Hepatic stellate cell (primary cell): ENCODE data around the gene MAML3.
A peak's percentile ranks its signal among the peaks of the same experiment; 100 is the strongest.

ENCODE experiments used
- DNase-seq: peaks from one replicate; pipeline ENCODE4 v3.0.0; 2011; ENCODE audit warnings: low spot score

Gene MAML3

DNA sequence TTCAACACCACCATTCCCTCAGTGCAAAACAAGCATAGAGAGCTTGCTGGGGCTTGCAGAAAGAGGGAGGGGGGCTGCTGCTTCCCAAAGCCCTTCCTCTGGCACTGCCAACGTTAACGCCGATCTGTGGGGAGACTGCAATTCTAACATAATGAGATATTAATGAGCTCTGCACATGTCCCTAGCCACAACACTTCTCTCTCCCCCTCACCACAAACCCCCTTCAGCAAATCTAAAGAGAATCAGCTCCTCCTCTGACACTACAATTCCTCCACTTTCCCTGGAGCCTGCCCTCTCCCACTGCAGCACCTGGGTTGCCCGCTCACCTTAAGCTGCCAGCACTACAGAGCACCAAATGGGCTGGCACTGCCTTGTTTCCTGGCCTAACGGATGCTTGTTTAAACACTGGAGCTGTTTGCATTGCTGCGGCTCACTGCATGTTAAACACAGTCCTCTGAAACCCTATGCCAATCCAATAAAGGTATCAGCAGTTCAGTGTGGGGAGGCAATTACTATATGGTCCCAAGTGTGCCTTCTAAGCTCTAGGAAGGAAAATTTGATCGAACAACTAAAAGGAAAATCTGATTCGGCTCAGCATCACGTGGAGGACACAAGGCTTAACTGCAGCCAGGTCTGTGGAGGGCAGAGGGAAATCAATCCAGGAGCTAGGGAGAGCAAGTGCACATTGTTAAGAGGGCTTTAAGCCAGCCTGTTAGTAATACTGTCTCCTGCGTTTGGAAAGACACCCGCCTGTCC lies 232.4 kb downstream of the MAML3 start:
- DNase-seq = no peak

DNA sequence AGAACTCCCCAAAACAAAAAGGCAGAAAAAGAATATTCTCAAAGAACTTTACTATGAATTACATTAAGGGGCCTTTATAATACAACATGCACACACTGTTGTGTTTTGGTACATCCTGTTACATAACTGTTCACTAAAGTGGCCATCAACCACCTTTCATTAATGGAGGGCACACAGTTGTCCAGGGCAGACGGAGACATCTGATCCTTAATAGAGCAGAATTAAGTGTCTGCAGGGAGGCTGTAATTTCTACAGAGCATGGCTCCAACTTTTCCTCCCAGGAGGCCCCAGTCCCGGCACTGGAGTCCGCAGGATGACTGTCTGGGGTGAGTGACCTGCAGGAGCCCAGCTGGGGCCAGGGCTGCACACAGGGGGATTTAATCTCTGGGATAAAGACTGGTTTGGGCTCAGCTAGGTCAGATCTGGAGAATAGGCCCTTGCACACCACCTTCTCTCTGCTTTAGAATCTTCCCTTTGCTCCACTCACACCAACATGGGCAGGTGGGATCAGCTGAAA lies 233.4 kb downstream of the MAML3 start:
- no peak for DNase-seq

DNA sequence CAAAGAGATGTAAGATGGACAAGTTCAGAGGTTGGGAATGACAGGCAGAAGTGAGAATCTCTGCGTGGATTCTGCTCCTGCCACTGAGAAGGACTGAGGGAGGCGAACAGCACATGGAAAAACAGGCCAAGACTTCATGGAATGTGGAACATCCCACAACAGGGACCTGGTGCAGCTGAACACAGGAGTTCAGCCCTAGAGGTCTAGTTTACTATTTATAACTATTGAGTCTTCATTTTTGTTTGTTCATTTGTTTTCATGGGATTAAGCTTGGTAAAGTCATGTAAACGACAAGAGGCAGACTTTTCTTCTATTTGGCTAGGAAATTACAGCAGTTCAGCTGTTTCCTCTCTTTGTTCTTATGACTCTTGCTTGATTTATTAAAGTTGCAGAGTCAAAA lies 234.5 kb downstream of the MAML3 start:
- peak; percentile 70 for DNase-seq

DNA sequence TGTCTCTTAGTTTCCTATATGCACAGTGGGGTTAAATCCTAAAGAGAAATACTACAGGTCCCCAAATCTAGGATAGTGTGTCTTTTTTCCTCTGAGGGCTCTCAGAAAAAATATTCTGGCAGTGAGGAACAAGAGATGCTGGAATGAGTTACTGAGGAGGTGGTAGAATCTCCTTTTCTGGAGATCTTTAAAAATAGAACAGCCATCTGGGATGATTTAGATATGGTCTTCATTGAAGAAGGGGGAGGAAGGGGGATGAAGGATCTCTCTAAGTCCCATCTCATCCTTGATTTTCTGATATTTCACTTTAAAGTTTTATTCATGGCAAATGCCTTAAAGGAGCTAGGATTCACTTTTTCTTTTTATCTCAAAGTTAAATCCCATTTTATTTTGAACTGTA lies 235.0 kb downstream of the MAML3 start:
- DNase-seq = no peak

DNA sequence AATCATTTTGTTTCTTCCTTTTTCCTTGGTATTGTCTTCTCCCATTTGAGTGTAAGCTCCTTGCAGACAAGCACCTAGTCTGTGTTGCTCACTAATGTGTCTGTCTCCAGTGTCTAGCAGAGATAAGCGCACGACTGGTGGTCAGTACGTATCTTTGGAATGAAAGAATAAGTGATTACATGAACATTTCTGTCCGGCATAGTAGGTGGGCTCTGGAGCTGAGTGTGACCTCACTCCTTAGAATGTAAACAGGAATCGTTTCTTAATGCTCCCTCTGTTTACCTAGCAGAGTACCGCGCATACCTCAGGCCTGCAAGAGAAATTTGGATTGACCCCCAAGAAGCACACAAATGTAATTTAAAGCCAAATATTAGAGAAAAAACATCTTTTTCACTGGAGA lies 235.4 kb downstream of the MAML3 start:
- no peak for DNase-seq

DNA sequence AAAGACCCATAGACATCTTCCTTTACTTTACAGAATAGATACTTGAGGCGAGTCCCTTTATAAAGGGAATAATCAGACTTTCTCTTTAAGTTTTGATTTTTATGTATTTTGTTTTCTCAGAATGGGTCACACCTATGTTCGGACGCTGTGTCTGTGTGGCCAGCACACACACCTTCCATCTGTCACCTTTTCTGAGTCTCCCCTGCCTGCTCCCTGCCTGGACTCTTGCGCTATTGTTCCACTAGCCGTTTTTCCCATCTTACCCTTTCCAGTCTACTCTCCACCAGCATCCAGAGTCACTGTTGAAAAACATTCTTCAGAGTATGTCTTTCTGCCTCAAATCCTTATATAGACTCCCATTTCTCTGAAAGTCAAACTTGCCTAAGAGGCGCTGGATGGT lies 236.1 kb downstream of the MAML3 start:
- DNase-seq = no peak

DNA sequence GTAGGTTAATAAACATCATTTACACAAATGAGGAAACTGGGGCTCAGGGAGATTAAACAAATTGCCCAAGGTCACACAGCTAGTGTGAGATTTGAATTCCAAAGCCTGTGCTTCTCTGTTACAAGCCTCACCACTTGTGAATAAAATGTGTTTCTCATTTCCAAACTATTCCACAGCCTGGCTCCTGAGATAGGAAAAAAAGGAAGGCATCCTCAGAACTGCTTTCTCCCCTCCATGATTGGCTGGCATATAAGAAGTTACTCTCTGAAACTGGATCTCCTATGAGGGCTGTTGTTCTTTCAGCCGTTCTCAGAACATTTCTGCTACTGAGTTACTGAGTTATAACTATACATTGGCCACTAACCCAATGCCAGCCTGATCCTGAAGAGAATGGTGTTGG lies 237.9 kb downstream of the MAML3 start:
- no peak for DNase-seq

DNA sequence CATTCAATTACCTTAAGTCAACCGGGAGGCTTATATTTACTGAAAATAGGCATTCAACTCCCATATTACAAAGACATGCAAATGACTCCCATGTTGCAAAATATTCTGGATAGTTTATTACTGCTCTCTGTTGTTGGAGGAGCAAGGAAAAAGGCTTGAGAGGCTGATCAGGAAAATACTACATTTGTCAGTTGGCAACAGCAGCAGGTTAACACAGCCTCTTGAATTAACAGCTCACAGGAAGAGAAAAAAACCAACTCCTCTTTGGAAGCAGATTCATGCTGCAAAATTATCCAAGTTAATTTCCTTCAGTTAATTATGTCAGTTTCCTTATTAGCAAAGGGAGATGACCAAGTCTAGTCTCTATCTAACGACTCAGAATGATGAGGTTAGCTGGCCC lies 238.9 kb downstream of the MAML3 start:
- DNase-seq = no peak

DNA sequence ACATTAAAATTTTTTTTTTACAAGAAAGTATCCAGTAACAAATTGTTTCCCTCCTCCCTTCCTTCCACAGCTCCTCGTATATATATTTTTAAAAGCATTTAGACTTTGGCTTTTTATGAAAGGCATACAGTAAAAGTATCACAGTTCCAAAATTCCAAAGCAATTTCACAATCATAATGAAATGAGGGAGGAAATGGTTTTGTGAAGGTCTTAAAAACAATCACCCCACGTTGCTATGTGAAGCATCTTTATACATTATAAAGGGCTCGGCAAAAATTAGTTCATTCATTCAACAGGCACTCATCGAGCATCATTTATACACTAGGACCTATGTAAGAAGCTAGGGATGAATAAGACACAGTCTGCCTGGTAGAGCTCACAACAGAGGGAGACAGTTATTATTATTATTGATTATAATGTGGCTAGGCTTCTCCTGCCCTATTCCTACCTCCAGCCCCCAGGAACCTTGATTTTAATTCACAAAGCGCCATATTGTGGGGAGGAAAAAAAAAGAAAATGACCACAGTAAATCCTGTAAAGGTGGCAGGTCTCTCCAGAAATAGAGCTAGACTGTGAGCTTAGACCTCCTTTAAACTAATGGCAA lies 239.9 kb downstream of the MAML3 start:
- no peak for DNase-seq

DNA sequence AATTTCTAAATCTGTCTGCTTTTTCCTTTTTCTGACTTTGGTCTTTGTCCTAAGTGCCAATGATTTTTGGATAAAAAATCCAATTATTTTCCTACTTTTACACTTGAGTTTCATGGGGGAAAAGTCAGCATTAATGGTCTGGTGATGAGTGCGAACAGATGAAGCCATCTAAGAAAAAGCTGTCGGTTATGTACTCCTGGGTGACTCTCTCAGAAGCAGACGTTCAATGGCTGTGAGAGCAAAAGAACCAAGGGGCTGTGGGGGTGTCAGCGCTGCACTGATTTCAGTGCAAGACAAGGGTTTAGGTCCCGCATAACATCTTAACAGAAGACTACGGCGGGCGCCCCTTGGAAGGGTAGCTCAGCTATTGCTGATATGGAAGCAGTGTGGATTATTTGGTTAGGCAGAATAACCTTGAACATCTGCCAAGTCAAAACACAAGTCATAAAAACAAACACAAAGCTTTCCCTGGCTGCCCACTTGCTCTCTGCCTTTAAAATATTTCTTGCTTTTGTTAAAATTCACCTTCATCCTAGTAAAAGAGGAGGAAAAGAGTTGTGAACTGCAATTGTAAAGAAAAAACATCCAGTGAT lies 240.5 kb downstream of the MAML3 start:
- no peak for DNase-seq

DNA sequence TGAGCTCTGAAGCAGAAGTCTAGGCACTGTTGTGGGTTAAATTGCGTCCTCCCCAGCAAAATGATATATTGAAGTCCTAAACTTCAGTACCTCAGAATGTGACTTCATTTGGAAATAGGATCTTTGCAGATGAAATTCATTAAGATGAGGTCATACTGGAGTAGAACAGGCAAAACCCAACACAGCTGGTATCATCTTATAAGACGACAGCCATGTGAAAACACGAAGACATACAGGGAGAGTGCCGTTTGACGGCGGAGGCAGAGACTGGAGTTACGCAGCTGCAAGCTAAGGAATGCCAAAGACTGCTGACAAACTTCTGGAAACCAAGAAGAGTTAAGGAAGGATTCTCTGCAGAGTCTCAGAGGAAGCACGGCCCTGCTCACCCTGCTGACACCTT lies 241.5 kb downstream of the MAML3 start:
- no peak for DNase-seq

DNA sequence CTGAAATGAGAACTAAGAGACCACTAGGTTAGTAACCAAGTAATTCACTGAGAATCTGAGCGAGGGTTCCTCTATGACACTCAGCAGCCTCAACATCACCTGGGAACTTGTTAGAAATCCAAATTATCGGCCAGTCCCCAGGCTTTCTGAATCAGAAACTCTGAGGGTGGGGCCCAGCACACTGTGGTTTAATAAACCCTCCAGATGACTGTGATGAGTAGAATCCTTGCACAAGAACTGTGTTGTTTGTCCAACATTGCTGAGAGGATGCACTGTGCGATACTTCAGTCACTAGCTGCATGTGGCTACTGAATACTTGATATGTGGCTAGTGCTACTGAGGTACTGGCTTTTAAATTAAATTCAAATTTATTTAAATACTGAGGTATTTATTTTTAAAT lies 243.9 kb downstream of the MAML3 start:
- no peak for DNase-seq

DNA sequence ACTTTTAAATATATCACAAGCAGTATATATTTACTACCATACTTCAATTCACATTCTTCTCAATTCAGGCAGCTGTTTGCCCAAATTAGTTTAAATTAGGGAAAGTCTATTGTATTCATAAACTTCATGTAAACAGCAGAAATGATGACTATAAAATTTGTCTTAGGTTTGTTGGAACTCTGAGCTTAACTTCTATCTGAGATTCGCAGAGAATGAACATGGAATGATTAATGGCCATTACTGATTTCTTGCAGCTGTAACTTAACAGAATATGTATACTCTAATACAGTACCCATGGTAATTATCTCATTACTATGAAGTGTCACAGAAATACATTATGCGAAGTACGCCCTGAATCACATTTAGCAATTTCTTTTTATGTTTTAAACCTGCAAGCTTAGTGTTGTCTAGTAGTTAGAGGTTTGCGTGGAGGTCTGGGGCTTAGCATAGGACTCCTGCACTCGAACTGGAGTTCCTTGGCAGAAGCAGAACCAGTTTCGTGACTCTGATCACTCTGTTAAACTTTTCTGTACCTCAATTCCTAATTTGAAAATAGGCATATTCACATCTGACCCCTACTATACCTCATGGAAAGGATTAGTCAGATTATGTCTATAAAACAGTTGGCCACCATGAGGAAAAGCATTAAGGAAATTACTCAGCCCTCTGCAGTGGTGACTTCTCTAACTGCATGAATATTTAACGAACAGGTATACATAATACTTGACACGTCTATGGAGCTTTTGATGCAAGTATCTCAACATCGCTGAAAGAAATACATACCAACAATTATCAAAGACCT lies 245.1 kb downstream of the MAML3 start:
- DNase-seq = no peak

DNA sequence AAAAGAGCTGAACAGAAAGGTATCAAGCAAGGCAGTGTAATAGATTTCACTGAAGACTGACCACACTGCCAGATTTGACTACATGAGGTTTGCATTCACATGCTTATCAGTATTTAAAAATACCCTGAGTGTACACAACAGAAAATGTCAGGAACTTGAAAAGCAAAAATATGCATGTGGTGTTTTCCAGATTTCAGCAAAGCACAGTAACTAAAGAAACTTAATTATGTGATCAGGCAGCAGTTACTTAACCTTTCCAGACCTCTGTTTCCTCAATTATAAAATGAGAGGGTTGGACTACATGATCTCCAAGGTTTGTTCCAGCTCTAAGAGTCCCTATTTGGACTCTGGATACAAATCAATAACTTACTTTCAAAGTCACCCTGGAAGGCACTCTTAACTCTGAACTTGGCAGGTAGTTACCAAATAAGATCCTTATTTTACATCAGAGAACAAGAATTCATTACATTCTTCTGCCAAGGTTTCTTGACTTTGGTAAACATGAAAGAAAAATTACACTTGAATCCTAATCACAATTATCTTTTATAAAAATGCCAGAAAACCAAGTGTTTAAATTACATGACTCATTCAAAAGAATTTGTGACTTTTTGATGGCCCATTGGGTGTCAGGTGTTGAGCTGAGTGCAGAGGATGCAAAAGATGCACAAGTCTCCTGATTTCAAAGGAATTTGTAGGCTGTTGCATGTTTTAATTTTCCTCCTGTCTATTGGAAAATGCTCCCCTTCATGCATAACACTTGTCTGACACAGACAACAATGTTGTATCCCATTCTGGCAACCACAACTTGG lies 246.8 kb downstream of the MAML3 start:
- no peak for DNase-seq

DNA sequence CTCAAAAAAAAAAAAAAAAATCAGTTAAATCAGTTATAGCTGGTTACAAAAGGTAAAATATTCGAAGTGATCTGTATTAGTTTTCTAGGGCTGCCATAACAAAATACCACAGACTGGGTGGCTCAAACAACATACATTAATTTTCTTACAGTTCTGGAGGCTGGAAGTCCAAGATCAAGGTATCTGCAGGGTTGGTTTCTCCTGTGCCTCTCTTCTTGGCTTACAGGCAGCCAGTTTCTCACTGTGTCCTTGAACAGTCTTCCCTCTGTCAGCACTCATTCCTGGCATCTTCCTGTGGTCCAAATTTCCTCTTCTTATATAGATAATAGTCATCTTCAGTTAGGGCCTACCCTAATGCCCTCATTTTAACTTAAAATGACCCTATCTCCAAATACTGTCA lies 248.5 kb downstream of the MAML3 start:
- no peak for DNase-seq

DNA sequence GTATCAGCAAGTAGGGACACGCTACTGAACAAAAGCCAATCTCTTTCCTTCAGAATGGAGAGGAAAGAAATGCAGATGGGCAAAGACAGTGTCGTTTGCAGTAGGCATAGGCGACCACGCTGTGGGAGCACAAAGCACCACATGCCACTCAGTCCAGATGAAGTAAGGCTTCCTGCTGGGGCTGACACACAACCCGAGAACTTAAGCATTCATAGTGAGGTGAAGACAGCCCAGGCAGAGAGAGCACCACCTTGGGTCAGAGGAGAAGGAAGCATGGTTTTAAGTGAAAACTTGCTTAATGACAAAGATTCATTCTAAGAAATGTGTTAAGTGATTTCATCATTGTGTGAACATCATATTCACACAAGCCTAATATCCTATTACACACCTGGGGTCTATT lies 249.6 kb downstream of the MAML3 start:
- DNase-seq = no peak

DNA sequence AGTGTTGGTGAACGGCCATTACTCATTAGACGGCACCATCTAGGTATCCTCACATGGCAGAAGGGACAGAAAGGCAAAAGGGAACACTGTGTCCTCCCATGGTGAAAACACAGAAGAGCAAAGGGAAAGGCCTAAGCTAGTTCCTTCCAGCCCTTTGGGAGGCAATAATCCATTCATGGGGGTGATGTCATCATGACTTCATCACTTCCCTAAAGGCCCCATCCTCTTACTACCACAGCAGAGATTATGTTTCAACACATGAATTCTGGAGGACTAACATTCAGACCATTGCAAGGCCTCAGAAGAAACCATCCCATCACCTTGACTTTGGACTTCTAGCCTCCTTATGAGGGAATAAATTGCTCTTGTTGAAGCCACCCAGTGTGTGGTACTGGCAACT lies 250.1 kb downstream of the MAML3 start:
- DNase-seq = no peak

DNA sequence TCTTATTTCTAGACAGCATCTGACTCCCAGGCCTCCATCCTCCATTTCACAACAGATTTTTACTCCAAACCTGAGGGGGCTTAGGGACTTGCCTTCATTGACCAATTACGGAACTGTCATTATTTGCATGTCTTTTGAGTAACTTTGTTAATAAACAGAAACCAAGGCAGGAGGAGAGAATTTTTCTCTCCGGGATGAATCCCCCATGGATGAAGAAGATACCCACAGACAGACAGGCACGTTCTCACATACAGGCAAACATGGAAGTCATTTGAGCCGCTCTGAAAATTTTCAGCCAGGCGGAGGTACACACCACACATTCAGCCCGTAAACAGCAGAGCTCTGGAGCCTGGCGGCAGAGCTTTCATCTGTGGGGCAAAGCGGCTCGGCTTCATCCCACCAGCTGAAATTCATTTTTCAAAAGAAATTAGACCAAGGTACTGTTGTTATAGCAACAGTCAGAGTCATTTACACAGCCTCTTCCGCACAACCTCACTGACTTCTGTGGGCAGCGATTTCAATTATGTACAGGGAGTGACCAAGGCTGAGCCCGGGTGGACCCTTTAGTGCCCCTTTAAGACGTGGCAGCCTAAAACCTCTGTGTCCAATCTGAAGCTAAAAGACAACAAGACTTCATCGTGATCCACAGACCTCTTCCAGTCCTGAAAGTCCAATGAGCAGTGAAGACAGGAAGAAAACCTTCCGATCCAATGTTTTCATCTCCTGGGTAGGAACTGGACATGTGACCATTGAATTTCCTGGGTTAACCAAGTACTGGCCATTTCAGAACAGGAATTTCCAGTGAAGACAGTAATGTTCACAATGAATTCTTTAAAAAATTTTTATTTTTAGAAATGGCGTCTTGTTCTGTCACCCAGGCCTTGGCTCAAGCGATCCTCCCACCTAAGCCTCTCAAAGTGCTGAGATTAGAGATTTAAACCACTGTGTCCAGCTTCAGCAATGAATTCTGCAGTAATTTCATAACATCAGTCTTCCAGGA lies 251.4 kb downstream of the MAML3 start:
- DNase-seq = no peak

DNA sequence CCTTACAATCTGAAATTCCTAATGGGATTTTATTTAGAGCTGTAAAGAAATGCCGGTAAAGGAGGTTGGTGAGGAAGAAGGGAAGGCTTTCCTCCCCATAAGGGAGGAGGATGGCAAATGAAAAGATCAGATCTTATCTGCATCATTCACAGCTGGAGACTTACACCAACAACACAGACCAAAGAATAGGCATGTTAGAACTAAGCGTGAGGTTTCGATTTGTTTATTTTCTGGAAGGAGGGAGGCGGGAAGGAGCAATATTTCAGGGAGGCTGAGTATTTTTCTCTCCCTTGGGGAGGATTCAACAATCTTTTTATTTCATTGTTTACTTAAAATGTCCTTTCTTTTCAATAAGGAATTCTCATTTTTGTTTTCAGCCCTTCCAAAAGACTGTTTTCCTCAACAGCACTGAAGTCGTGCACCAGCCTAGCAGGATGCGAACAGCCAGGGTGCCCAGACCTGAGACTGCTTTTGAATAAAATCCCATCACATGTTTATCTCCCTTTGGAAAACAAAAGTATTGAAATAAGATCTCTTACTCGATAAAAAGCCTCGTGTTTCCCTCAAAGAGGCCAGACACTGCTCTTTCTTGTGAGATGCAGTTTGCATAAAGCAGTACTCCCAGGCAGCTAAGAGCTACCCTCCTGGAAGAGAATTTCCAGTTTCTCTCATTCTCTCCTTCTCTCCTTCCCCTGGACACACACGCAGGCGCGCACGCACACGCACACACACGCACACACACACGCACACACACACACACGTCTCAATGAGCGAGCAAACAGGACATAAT lies 252.3 kb downstream of the MAML3 start:
- DNase-seq = no peak

DNA sequence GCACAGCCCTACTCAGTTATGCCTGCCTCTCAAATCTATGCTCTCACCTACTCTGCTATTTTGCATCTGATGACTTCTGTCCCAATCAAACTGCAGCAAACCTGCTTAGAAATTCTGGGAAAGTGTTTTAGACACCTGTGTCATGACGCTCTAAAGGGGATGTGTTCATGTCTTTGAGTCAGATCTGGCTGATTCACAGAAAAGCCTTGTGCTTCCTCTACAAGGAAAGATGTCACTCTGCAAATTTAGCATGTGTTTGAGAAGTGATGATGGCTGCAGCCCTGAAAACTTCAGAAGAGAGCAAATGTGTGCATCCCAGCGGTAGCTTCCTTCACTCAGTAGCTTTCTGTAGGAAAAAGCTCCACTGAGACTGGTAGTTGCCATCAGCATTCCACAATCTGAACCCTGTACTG lies 253.0 kb downstream of the MAML3 start:
- no peak for DNase-seq
